HG03039 (cell line): ENCODE data around the gene SMPX.
"Not testable (repeated sequence)": the region's sequence is repeated elsewhere in the genome, so short reads cannot be mapped to it uniquely, and the experiment has no call there.

Source experiments
- ATAC-seq: cut with Tn5 transposase; IDR thresholded peaks from one replicate; pipeline ENCODE4 v1.9.1; 2021; ENCODE audit warnings: mild to moderate bottlenecking, moderate library complexity; ENCODE audit not compliant: unreplicated experiment

Gene SMPX

GRCh38 chrX:21757960-21758359, at the start of gene SMPX:
Gene SMPX, minus strand, starts transcription at chrX:21758116. Its CDS starts 3,826 bp downstream, at chrX:21754290.
- no peak for ATAC-seq

GRCh38 chrX:21806691-21807090, 48.8 kb upstream of the SMPX start:
- ATAC-seq, result no peak

- no peak for ATAC-seq
Observed at GRCh38 chrX:21802839-21803238, 44.9 kb upstream of the SMPX start.

GRCh38 chrX:21802054-21802670, 44.2 kb upstream of the SMPX start:
- no peak for ATAC-seq

- ATAC-seq, result peak; percentile 65
Observed at GRCh38 chrX:21800344-21800770, 42.4 kb upstream of the SMPX start.

- ATAC-seq, result no peak
Observed at GRCh38 chrX:21799767-21800166, 41.9 kb upstream of the SMPX start.

GRCh38 chrX:21798677-21799219, 40.8 kb upstream of the SMPX start:
- peak; percentile 50 for ATAC-seq

GRCh38 chrX:21781976-21782375, 24.1 kb upstream of the SMPX start:
- ATAC-seq, result no peak

- ATAC-seq, result peak; percentile 62
Observed at GRCh38 chrX:21781525-21781924, 23.6 kb upstream of the SMPX start.

GRCh38 chrX:21779095-21779494, 21.2 kb upstream of the SMPX start:
- ATAC-seq, result no peak

- ATAC-seq, result no peak
Observed at GRCh38 chrX:21778236-21778635, 20.3 kb upstream of the SMPX start.

GRCh38 chrX:21775128-21775527, 17.2 kb upstream of the SMPX start:
- not testable (repeated sequence) for ATAC-seq

GRCh38 chrX:21773036-21773435, 15.1 kb upstream of the SMPX start:
- ATAC-seq, result not testable (repeated sequence)

GRCh38 chrX:21770631-21771321, 12.9 kb upstream of the SMPX start:
- no peak for ATAC-seq

- ATAC-seq, result no peak
Observed at GRCh38 chrX:21766101-21766500, 8.2 kb upstream of the SMPX start.

GRCh38 chrX:21764008-21764407, 6.1 kb upstream of the SMPX start:
- ATAC-seq, result no peak

GRCh38 chrX:21758488-21758887, 572 bp upstream of the SMPX start:
- no peak for ATAC-seq

GRCh38 chrX:21756785-21757529, 959 bp downstream of the SMPX start:
- no peak for ATAC-seq

- ATAC-seq, result no peak
Observed at GRCh38 chrX:21749924-21750323, 8.0 kb downstream of the SMPX start.

GRCh38 chrX:21748235-21748634, 9.7 kb downstream of the SMPX start:
- no peak for ATAC-seq

- ATAC-seq, result no peak
Observed at GRCh38 chrX:21747558-21747957, 10.4 kb downstream of the SMPX start.

- ATAC-seq, result no peak
Observed at GRCh38 chrX:21745756-21746155, 12.2 kb downstream of the SMPX start.
